Nephron (organoid): ENCODE measurements around the gene NECTIN1.

Experiments used
- H3K27ac Mint-ChIP-seq, 3 experiments: 2 replicates each; pipeline ENCODE4 v1.8.0; 2020; ENCODE audit warnings: mixed read lengths in 3 of 3, mild to moderate bottlenecking in 2 of 3, moderate library complexity in 1 of 3
- H3K27me3 Mint-ChIP-seq: 2 replicates; pipeline ENCODE4 v1.8.0; 2021; ENCODE audit warnings: low read depth, mild to moderate bottlenecking, moderate library complexity, mixed read lengths
- H3K36me3 Mint-ChIP-seq: 2 replicates; pipeline ENCODE4 v1.8.0; 2020; ENCODE audit warnings: low read depth, mixed read lengths
- H3K4me1 Mint-ChIP-seq: 2 replicates; pipeline ENCODE4 v1.8.0; 2020; ENCODE audit warnings: mixed read lengths
- H3K4me3 Mint-ChIP-seq, 3 experiments: 2 replicates each; pipeline ENCODE4 v1.8.0; 2020; ENCODE audit warnings: mild to moderate bottlenecking in 3 of 3, mixed read lengths in 3 of 3, moderate library complexity in 2 of 3
- H3K9me3 Mint-ChIP-seq: 2 replicates; pipeline ENCODE4 v1.8.0; 2020; ENCODE audit warnings: mixed read lengths
- TF ChIP-seq, protein P1 (sequence below), 3 experiments: fragments of 200-600 bp; sonication (generic); IDR thresholded peaks; one replicate each; pipeline ENCODE4 v1.5.0; 2021; ENCODE audit warnings: antibody characterized with exemption in 3 of 3; ENCODE audit not compliant: unreplicated experiment in 3 of 3

Gene NECTIN1

DNA sequence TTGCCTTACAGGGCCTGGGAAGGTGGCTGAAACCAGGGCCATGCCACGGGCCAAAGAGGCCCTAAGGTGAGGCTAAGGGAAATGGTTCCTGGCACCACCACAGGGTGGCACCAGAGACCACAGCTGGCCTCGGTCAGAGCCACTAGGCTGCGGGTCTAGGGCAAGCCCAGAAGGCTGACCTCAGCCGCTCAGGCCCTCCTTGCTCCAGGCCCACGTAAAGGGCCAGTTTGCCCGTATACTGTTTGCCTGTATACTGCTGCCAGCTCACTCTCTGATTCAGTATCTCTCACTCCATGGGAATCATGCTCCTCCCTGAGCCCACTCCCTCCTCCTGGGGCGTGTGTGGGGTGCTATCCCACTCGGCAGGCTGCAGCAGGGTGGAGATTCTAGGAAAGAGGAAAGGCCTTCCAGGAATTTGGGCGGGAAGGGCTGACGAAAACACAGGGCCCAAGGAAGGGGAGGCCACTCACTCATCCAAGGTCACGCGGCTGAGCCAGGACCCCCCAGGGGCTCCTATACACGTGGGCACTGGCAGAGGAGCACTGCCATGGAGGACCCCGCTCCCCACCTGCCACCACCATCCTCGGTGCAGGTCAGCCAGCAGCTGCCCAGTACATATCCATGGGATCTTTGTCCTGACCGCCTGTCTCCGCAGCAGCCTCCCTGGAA, 62.4 kb downstream of the NECTIN1 start:
- Mint-ChIP-seq H3K4me3 (no peak overlapping the region), H3K27me3 (no peaks in the 10 kb centered on the region), H3K9me3 (no peaks in the 10 kb centered on the region), H3K27ac (peak overlapping the region; percentile 47 to 74 (median 58)), H3K4me1 (peaks cover 72% of the 10 kb centered on the region), H3K36me3 (peaks cover 11% of the 10 kb centered on the region)
- TF ChIP-seq, protein P1, sequence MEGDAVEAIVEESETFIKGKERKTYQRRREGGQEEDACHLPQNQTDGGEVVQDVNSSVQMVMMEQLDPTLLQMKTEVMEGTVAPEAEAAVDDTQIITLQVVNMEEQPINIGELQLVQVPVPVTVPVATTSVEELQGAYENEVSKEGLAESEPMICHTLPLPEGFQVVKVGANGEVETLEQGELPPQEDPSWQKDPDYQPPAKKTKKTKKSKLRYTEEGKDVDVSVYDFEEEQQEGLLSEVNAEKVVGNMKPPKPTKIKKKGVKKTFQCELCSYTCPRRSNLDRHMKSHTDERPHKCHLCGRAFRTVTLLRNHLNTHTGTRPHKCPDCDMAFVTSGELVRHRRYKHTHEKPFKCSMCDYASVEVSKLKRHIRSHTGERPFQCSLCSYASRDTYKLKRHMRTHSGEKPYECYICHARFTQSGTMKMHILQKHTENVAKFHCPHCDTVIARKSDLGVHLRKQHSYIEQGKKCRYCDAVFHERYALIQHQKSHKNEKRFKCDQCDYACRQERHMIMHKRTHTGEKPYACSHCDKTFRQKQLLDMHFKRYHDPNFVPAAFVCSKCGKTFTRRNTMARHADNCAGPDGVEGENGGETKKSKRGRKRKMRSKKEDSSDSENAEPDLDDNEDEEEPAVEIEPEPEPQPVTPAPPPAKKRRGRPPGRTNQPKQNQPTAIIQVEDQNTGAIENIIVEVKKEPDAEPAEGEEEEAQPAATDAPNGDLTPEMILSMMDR (IDR thresholded peaks at IDR 0.05; ENCODE audit: unreplicated experiment in 3 of 3): peak; percentile 87 to 93 (median 91)

DNA sequence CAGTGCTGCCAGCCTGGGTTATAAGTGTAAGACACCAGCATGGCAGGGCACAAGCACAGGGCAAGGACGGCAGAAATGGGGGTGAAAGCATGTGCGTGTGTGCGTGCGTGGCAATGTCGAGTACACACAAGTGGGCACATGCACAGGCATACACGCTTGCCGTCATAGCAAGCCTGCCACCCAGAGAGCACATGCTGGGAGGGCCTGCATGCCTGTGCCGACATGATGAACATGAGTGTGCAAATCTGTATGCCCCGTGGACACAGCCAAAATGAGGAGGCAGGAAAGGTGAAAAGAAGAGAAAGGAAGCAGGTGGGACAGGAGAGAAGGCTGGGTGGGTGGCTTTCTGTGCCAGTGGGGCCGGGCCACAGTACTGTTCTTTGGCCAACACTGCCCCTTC, 62.9 kb downstream of the NECTIN1 start:
- TF ChIP-seq, protein P1 (IDR thresholded peaks at IDR 0.05; ENCODE audit: unreplicated experiment in 3 of 3): no peak

DNA sequence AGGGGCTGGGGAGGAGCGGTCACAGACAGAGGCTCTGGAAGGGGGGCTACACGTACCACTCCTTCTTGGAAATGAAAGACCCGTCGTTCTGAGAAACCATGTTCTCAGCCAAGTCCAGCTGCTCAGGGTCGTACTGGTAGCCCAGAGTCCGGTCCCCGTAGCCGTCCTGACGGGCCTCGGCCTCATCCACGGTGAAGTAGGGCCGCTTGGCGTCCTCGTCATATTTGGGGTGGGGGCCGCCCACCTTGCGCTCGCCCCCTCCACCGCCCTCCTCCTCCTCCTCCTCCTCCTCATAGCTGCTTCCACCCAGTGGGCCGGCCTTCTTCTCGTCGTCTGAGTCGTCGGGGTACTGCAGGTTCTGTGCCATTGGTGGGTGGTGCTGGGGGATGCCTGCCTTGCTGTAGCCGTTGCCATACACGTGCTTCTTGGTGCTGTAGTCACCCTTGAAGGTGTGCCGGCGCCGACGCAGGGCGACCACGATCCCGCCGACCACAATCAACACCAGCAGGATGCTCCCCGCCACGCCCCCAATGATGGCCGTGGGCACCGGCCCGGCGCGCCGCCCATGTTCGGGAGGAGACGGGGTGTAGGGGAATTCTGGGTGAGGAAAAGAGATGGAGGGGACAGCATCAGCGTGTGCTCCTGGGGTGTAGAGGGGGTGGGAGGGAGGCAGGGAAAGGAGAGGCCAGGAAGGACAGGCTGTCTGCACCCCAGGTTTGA, 64.1 kb downstream of the NECTIN1 start:
- Mint-ChIP-seq H3K36me3 (peaks cover 11% of the 10 kb centered on the region), H3K4me3 (no peak overlapping the region), H3K27me3 (no peaks in the 10 kb centered on the region), H3K9me3 (no peaks in the 10 kb centered on the region), H3K27ac (peak overlapping the region in 2 of 3 experiments; percentile 37 to 85), H3K4me1 (peaks cover 64% of the 10 kb centered on the region)
- TF ChIP-seq, protein P1 (IDR thresholded peaks at IDR 0.05; ENCODE audit: unreplicated experiment in 3 of 3): no peak

More for the DNA sequence above, 62.9 kb downstream of the NECTIN1 start:
- Mint-ChIP-seq H3K36me3 (peaks cover 11% of the 10 kb centered on the region), H3K9me3 (no peaks in the 10 kb centered on the region), H3K4me1 (peaks cover 66% of the 10 kb centered on the region), H3K4me3 (no peak overlapping the region), H3K27ac (peak overlapping the region; percentile 27 to 74 (median 58)), H3K27me3 (no peaks in the 10 kb centered on the region)

DNA sequence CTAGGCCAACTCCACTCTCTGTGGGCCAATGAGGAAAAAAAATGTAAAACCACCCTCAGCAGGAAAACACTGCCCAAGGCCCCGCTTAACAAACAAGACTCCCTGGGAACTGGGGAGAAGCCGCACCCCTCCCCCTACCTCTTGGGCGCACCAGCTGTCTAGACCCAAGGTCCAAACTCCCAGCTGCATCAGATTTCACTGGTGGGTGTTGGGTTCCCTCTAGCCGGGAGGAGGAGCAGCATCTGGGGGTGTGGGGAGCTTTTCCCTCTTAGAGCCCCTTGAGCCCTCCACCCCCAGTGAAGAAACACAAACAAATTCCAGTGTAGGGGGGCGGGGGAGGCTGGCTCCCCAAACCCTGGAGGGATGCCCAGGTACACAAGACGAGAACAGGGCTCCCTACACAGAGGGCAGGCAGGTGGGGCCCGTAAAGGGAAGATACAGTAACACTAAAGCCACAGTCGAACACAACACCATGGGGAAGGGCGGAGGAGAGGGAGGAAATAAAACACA, 64.9 kb downstream of the NECTIN1 start:
- peak overlapping the region; percentile 37 to 85 (median 79) for H3K27ac Mint-ChIP-seq
- no peaks in the 10 kb centered on the region for H3K27me3 Mint-ChIP-seq
- TF ChIP-seq, protein P1 (IDR thresholded peaks at IDR 0.05; ENCODE audit: unreplicated experiment in 3 of 3): no peak
- H3K9me3 Mint-ChIP-seq: no peaks in the 10 kb centered on the region
- H3K36me3 Mint-ChIP-seq: peaks cover 7% of the 10 kb centered on the region
- peaks cover 60% of the 10 kb centered on the region for H3K4me1 Mint-ChIP-seq
- H3K4me3 Mint-ChIP-seq: no peak overlapping the region

DNA sequence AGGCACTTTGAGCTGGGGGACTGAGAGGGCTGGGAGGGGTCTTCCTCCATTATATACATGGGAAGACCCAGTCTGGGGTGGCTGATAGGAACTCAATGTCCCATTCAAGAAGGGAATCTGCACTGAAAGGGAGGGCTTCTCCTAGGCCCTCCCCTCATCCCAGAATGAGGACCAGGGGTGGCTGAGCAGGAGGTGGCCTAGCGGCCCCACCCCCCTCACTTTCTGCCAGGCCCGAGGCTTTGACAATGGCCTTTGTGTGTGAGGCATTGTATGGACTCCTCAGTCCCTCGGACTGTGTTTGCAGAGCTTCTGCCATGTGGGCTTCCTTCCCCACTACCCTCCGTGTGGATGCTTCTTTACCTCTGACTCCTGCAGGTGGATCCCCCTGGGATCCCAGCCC, 65.7 kb downstream of the NECTIN1 start:
- Mint-ChIP-seq H3K36me3 (peaks cover 3% of the 10 kb centered on the region), H3K27ac (peak overlapping the region; percentile 37 to 85 (median 79)), H3K9me3 (no peaks in the 10 kb centered on the region), H3K4me3 (no peak overlapping the region), H3K27me3 (peaks cover 6% of the 10 kb centered on the region), H3K4me1 (peaks cover 53% of the 10 kb centered on the region)
- TF ChIP-seq, protein P1 (IDR thresholded peaks at IDR 0.05; ENCODE audit: unreplicated experiment in 3 of 3): no peak
